ENCODE measurements around the gene MAP3K5.

The MAP3K5 gene

GRCh38 chr6:136738692-136739057 is 53.6 kb downstream of the MAP3K5 start:
- no peak for DNase-seq (ENCODE audit: extremely low read depth, low read depth)
- no peak for TF ChIP-seq CTCF (IDR thresholded peaks at IDR 0.05; ENCODE audit: low read depth, low read length)

GRCh38 chr6:136737871-136738691 is 54.2 kb downstream of the MAP3K5 start:
- DNase-seq (ENCODE audit: extremely low read depth, low read depth): peak; percentile 57
- TF ChIP-seq CTCF (IDR thresholded peaks at IDR 0.05; ENCODE audit: low read depth, low read length): no peak

DNA sequence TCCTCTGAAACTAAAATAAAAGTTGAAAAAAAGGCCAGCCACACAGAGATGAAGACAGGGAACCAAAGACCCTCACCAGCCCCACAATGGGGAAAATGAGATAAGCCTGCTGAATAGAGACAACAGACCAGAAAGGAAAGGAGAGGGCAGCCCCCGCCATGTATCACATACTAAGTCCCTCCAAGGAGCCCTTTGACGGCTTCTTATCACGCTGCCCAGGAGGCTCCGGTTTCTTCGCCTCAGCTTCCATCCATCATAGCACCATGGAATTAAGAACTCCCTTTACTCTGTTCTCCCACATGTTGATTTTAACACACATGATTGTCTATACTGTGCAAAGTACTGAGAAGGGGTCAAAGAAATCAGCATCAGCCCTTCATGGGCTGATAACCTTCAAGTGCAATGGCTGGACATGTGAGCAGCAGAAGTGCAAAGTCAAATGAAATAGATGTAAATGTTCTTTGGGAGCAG is 54.9 kb downstream of the MAP3K5 start:
- TF ChIP-seq CTCF (IDR thresholded peaks at IDR 0.05; ENCODE audit: low read depth, low read length): no peak
- no peak for DNase-seq (ENCODE audit: extremely low read depth, low read depth)

DNA sequence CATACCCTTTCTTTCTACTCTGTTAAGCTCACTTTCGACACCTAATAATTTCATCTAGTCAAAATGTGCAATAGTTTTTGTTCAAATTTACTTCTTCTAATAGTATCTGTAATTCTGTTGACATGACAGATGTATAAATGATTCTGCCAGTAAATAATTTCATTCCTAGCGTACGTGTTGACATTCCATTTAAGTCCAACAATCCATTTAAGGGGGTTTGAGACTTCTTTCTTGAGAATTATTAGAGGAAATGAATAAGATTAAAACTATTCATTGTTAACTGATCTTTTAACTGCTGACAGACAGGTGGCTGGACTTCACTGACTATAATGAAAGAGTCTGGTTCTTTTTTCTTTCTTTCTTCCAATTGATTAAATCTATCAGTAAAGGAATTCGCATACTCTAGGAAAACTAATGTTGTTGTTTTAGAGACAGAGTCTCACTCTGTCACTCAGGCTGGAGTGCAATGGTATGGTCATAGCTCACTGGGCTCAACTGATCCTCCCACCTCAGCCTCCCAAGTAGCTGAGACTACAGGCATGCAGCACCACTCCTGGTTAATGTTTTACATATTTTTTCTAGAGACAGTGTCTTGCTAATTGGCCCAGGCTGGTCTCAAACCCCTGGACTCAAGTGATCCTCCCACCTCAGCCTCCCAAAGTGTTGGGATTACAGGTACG is 55.9 kb downstream of the MAP3K5 start:
- DNase-seq (ENCODE audit: extremely low read depth, low read depth): no peak
- no peak for TF ChIP-seq CTCF (IDR thresholded peaks at IDR 0.05; ENCODE audit: low read depth, low read length)

- TF ChIP-seq CTCF (IDR thresholded peaks at IDR 0.05; ENCODE audit: low read depth, low read length): no peak
- no peak for DNase-seq (ENCODE audit: extremely low read depth, low read depth)
These were observed 57.3 kb downstream of the MAP3K5 start for GRCh38 chr6:136734977-136735376.

- TF ChIP-seq CTCF (IDR thresholded peaks at IDR 0.05; ENCODE audit: low read depth, low read length): no peak
- no peak for DNase-seq (ENCODE audit: extremely low read depth, low read depth)
These were observed 59.4 kb downstream of the MAP3K5 start for GRCh38 chr6:136732889-136733288.

DNA sequence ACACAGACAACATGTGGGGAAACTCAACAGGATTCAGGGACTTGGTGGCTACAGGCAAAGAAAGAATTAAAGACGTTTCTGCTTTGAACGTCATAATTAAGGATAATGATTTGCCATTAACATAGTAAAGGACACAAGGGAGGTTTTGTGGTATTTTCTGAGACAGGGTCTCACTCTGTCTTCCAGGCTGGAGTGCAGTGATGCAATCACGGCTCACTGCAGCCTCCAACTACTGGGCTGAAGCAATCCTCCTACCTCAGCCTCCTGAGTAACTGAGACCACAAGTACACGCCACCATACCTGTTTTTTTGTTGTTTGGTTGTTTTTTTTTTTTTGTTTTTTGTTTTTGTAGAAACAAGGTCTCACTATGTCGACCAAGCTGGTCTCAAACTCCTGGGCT is 62.4 kb downstream of the MAP3K5 start:
- no peak for DNase-seq (ENCODE audit: extremely low read depth, low read depth)
- TF ChIP-seq CTCF (IDR thresholded peaks at IDR 0.05; ENCODE audit: low read depth, low read length): no peak
